ENCODE measurements around the gene NLRP1. TPM values are rescaled to one million over a fixed set of nuclear protein-coding genes. Genes with fewer than 3 reads are reported as not detected.

The NLRP1 gene
- total and polyA plus RNA-seq, 4 donors: 1.8 to 5.4 (median 3.0) TPM

DNA sequence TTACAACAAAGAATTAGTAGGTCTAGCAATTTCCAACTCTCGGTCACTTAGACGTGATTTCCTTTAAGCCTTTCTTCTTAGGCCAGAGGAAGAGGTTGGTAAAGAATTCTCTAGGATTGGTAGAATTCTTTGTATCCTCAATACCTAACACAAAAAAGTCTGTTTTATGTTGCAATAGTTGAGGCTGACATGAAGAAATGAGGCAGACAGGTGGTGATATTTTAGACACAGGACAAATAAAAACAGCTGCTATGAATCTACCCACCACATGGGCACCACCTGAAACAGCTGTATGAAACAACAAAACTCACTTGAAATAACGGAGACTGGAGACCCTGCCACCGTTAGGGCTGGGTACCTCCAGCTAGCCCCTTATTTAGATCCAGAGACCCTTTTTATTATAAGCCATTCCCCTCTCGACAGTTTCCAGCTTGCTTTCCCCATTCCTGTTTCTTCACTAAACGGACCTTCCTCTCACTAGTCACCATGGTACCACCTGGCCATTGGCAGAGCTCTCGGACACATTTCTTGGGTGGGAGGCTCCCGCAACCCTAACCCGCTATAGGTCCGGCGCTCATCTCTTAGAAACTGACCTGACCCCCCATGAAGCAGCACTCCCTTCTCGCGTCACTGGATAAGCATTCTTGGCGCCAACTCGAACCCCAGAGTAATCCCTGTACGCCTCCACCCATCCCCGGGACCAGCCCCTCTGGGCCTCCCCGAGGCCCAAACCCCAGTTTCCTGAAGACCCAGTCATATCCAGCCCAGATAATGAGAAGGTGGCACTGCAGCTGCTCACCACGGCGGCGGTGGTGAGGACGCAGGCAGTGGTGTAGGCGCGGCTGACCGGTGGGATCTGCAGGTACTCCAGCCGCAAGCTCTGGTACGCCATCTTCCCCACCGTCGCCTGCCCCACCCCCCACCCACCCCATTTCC, 98.8 kb downstream of the NLRP1 start, which contains the start of gene DERL2:
DERL2 (minus strand) TSS at position 909 of the 936 bp plus-strand sequence; CDS start at position 892, 17 bp downstream.
- 6% methylated on average over 29 of the region's 29 CpGs for WGBS
- DNase-seq (ENCODE audit: low spot score): no peak
- TF ChIP-seq TAF1 (conservative IDR thresholded peaks at IDR 0.05) (no peak), EGR1 (IDR thresholded peaks at IDR 0.05; ENCODE audit: low read depth in 2 of 2) (no peak), YY1 (IDR thresholded peaks at IDR 0.05) (peak; percentile 85)
- peak within 1 kb of the TSS; percentile 94 to 99 (median 98) for H3K4me3 ChIP-seq (ENCODE audit: low read depth in 1 of 3, low read length in 3 of 3)
- H3K9ac ChIP-seq (ENCODE audit: low read depth in 1 of 2, low read length in 2 of 2): peak within 1 kb of the TSS; percentile 63 to 93
- no peaks in the 10 kb centered on the region for H3K9me3 ChIP-seq (ENCODE audit: control insufficient read depth in 4 of 4, low read length in 3 of 4)
- peak within 1 kb of the TSS; percentile 95 for H3K27ac ChIP-seq (ENCODE audit: low read depth in 1 of 2, low read length in 2 of 2)
- peaks cover 7 to 42% (median 36%) of the 10 kb centered on the region in 4 donors for H3K36me3 ChIP-seq (ENCODE audit: control insufficient read depth in 4 of 4, insufficient read depth in 3 of 4, low read depth in 1 of 4, low read length in 3 of 4)
- peaks cover 4 to 28% (median 18%) of the 10 kb centered on the region in 4 donors for H3K4me1 ChIP-seq (ENCODE audit: control insufficient read depth in 4 of 4, insufficient read depth in 4 of 4, low read length in 3 of 4)
- H3K27me3 ChIP-seq (ENCODE audit: control insufficient read depth in 4 of 4, insufficient read depth in 4 of 4, low read length in 3 of 4): no peaks in the 10 kb centered on the region

DNA sequence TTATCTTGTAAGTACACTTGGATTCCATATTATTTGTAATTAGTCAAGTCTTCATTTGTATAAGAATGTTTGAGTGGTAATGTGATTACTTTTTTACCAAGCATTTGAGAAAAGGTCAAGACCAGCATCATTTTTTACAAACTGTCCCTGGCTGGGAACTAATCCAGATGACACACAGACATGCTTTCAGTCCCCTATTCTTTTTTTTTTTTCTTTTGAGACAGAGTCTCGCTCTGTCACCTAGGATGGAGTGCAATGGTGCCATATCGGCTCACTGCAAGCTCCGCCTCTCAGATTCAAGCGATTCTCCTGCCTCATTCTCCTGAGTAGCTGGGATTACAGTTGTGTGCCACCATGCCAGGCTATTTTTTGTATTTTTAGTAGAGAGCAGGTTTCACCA, 102.9 kb downstream of the NLRP1 start:
- H3K9ac ChIP-seq (ENCODE audit: low read depth in 1 of 2, low read length in 2 of 2): no peak overlapping the region
- peaks cover 17 to 59% (median 55%) of the 10 kb centered on the region in 4 donors for H3K36me3 ChIP-seq (ENCODE audit: control insufficient read depth in 4 of 4, insufficient read depth in 3 of 4, low read depth in 1 of 4, low read length in 3 of 4)
- H3K4me1 ChIP-seq (ENCODE audit: control insufficient read depth in 4 of 4, insufficient read depth in 4 of 4, low read length in 3 of 4): peaks cover 0 to 22% (median 12%) of the 10 kb centered on the region in 4 donors
- H3K4me3 ChIP-seq (ENCODE audit: low read depth in 1 of 3, low read length in 3 of 3): no peak overlapping the region
- H3K27ac ChIP-seq (ENCODE audit: low read depth in 1 of 2, low read length in 2 of 2): no peak overlapping the region
- TF ChIP-seq FOXA1 (IDR thresholded peaks at IDR 0.05): no peak
- TF ChIP-seq FOXA2 (IDR thresholded peaks at IDR 0.05): no peak
- TF ChIP-seq, protein P1, sequence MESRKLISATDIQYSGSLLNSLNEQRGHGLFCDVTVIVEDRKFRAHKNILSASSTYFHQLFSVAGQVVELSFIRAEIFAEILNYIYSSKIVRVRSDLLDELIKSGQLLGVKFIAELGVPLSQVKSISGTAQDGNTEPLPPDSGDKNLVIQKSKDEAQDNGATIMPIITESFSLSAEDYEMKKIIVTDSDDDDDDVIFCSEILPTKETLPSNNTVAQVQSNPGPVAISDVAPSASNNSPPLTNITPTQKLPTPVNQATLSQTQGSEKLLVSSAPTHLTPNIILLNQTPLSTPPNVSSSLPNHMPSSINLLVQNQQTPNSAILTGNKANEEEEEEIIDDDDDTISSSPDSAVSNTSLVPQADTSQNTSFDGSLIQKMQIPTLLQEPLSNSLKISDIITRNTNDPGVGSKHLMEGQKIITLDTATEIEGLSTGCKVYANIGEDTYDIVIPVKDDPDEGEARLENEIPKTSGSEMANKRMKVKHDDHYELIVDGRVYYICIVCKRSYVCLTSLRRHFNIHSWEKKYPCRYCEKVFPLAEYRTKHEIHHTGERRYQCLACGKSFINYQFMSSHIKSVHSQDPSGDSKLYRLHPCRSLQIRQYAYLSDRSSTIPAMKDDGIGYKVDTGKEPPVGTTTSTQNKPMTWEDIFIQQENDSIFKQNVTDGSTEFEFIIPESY (IDR thresholded peaks at IDR 0.05): no peak
- TF ChIP-seq, protein P2, sequence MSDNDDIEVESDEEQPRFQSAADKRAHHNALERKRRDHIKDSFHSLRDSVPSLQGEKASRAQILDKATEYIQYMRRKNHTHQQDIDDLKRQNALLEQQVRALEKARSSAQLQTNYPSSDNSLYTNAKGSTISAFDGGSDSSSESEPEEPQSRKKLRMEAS (IDR thresholded peaks at IDR 0.05): no peak
- no peak for TF ChIP-seq TAF1 (conservative IDR thresholded peaks at IDR 0.05)
- no peak for TF ChIP-seq HNF4G (IDR thresholded peaks at IDR 0.05)
- no peak for TF ChIP-seq SP1 (IDR thresholded peaks at IDR 0.05)
- TF ChIP-seq, protein P3, sequence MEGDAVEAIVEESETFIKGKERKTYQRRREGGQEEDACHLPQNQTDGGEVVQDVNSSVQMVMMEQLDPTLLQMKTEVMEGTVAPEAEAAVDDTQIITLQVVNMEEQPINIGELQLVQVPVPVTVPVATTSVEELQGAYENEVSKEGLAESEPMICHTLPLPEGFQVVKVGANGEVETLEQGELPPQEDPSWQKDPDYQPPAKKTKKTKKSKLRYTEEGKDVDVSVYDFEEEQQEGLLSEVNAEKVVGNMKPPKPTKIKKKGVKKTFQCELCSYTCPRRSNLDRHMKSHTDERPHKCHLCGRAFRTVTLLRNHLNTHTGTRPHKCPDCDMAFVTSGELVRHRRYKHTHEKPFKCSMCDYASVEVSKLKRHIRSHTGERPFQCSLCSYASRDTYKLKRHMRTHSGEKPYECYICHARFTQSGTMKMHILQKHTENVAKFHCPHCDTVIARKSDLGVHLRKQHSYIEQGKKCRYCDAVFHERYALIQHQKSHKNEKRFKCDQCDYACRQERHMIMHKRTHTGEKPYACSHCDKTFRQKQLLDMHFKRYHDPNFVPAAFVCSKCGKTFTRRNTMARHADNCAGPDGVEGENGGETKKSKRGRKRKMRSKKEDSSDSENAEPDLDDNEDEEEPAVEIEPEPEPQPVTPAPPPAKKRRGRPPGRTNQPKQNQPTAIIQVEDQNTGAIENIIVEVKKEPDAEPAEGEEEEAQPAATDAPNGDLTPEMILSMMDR (IDR thresholded peaks at IDR 0.05; ENCODE audit: low read depth, low read length, missing input control): no peak
- no peak for DNase-seq (ENCODE audit: low spot score)
- H3K27me3 ChIP-seq (ENCODE audit: control insufficient read depth in 4 of 4, insufficient read depth in 4 of 4, low read length in 3 of 4): no peaks in the 10 kb centered on the region
- 98% methylated on average over 4 of the region's 4 CpGs for WGBS
- H3K9me3 ChIP-seq (ENCODE audit: control insufficient read depth in 4 of 4, low read length in 3 of 4): no peaks in the 10 kb centered on the region

DNA sequence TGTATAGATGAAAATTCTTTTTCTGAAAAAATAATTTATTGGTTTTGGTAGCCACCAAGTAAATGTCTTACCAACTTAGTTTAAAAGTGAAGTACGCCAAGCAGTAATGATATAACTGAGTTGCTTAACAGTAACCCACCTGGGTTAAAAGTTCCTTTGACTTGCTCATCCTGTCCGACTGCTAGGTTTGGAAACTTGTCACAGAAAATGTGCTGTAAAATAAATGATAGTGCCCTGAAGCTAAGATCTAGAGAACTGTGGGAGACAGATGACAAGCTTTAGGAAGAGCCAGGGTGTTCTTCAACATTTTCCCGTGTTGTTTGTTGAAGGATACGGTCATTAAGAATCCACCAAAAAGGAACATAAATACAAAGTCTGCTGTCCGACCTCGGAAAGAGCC, 103.3 kb downstream of the NLRP1 start:
- H3K4me1 ChIP-seq (ENCODE audit: control insufficient read depth in 4 of 4, insufficient read depth in 4 of 4, low read length in 3 of 4): peaks cover 0 to 22% (median 12%) of the 10 kb centered on the region in 4 donors
- no peaks in the 10 kb centered on the region for H3K27me3 ChIP-seq (ENCODE audit: control insufficient read depth in 4 of 4, insufficient read depth in 4 of 4, low read length in 3 of 4)
- no peak overlapping the region for H3K9ac ChIP-seq (ENCODE audit: low read depth in 1 of 2, low read length in 2 of 2)
- H3K9me3 ChIP-seq (ENCODE audit: control insufficient read depth in 4 of 4, low read length in 3 of 4): no peaks in the 10 kb centered on the region
- H3K27ac ChIP-seq (ENCODE audit: low read depth in 1 of 2, low read length in 2 of 2): no peak overlapping the region
- WGBS: 92% methylated on average over 6 of the region's 6 CpGs
- DNase-seq (ENCODE audit: low spot score): no peak
- peaks cover 17 to 63% (median 56%) of the 10 kb centered on the region in 4 donors for H3K36me3 ChIP-seq (ENCODE audit: control insufficient read depth in 4 of 4, insufficient read depth in 3 of 4, low read depth in 1 of 4, low read length in 3 of 4)
- no peak overlapping the region for H3K4me3 ChIP-seq (ENCODE audit: low read depth in 1 of 3, low read length in 3 of 3)
- TF ChIP-seq HNF4A (conservative IDR thresholded peaks at IDR 0.05): no peak
- TF ChIP-seq JUND (IDR thresholded peaks at IDR 0.05): no peak
- TF ChIP-seq, protein P4, sequence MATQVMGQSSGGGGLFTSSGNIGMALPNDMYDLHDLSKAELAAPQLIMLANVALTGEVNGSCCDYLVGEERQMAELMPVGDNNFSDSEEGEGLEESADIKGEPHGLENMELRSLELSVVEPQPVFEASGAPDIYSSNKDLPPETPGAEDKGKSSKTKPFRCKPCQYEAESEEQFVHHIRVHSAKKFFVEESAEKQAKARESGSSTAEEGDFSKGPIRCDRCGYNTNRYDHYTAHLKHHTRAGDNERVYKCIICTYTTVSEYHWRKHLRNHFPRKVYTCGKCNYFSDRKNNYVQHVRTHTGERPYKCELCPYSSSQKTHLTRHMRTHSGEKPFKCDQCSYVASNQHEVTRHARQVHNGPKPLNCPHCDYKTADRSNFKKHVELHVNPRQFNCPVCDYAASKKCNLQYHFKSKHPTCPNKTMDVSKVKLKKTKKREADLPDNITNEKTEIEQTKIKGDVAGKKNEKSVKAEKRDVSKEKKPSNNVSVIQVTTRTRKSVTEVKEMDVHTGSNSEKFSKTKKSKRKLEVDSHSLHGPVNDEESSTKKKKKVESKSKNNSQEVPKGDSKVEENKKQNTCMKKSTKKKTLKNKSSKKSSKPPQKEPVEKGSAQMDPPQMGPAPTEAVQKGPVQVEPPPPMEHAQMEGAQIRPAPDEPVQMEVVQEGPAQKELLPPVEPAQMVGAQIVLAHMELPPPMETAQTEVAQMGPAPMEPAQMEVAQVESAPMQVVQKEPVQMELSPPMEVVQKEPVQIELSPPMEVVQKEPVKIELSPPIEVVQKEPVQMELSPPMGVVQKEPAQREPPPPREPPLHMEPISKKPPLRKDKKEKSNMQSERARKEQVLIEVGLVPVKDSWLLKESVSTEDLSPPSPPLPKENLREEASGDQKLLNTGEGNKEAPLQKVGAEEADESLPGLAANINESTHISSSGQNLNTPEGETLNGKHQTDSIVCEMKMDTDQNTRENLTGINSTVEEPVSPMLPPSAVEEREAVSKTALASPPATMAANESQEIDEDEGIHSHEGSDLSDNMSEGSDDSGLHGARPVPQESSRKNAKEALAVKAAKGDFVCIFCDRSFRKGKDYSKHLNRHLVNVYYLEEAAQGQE (IDR thresholded peaks at IDR 0.05): no peak
- TF ChIP-seq, protein P5, sequence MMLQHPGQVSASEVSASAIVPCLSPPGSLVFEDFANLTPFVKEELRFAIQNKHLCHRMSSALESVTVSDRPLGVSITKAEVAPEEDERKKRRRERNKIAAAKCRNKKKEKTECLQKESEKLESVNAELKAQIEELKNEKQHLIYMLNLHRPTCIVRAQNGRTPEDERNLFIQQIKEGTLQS (IDR thresholded peaks at IDR 0.05): no peak
- TF ChIP-seq SP1 (IDR thresholded peaks at IDR 0.05): no peak
- no peak for TF ChIP-seq RXRA (IDR thresholded peaks at IDR 0.05)
- TF ChIP-seq HNF4G (IDR thresholded peaks at IDR 0.05): no peak
- no peak for TF ChIP-seq GABPA (IDR thresholded peaks at IDR 0.05 in 1 of 2, conservative IDR thresholded peaks at IDR 0.05 in 1 of 2)
- TF ChIP-seq RAD21 (IDR thresholded peaks at IDR 0.05): no peak
- TF ChIP-seq NR2F2 (IDR thresholded peaks at IDR 0.05): no peak
- TF ChIP-seq, protein P2 (IDR thresholded peaks at IDR 0.05): no peak

All from liver (tissue), 9 donors.